DOHH2 (cell line): ENCODE results near the gene ZNF444.

Experiments
- EZH2phosphoT487 ChIP-seq: fragments of 200-600 bp; sonication (generic); IDR thresholded peaks from 2 replicates; pipeline ENCODE4 v1.6.1; 2017; ENCODE audit warnings: borderline replicate concordance, mild to moderate bottlenecking, antibody characterized with exemption, low read length, moderate library complexity, mixed read lengths
- TF ChIP-seq, protein P1 (sequence below): fragments of 200-600 bp; sonication (generic); IDR thresholded peaks from one replicate; pipeline ENCODE4 v1.5.1; 2014; ENCODE audit warnings: antibody characterized with exemption, mild to moderate bottlenecking, low read depth, low read length; ENCODE audit not compliant: poor library complexity, severe bottlenecking

DNA sequence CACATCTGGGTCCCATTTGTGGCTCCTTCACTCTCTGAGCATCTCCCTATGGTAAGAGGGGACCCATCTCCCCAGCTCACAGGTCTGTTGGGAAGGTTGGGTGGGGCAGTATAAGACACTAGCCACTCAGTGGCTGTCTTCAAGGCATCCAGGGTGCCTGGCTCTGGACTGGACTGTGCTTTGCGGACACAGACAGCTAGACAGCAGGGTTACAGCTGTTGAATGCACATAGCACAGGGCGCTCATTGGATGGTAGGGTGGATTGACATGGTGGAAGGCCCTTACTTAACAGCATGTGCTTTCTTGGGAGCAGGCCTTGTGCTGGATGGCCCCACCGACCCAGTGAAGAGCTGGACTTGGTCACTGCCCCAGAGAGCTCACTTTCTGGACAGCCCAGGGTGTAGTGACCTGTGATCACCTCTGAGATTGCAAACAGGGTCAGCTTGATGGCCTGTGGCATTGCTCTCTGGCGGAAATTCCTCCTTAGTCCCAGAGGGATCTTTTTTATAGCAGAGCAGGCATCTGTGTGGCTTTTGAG, 1.9 kb downstream of the ZNF444 start:
- TF ChIP-seq, protein P1, sequence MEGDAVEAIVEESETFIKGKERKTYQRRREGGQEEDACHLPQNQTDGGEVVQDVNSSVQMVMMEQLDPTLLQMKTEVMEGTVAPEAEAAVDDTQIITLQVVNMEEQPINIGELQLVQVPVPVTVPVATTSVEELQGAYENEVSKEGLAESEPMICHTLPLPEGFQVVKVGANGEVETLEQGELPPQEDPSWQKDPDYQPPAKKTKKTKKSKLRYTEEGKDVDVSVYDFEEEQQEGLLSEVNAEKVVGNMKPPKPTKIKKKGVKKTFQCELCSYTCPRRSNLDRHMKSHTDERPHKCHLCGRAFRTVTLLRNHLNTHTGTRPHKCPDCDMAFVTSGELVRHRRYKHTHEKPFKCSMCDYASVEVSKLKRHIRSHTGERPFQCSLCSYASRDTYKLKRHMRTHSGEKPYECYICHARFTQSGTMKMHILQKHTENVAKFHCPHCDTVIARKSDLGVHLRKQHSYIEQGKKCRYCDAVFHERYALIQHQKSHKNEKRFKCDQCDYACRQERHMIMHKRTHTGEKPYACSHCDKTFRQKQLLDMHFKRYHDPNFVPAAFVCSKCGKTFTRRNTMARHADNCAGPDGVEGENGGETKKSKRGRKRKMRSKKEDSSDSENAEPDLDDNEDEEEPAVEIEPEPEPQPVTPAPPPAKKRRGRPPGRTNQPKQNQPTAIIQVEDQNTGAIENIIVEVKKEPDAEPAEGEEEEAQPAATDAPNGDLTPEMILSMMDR, result no peak
- TF ChIP-seq EZH2phosphoT487, result no peak
